Measurements from ENCODE around the gene OLIG1. TPM values are rescaled to one million over a fixed set of nuclear protein-coding genes. Genes with fewer than 3 reads are reported as not detected.

The OLIG1 gene
- total and polyA plus RNA-seq, 2 of the 13 experiments (the other 11 are each of a cell fraction or from before 2014, with no cell fraction given), result not detected

- POLR2A ChIA-PET, result no interaction called here
- FAIRE-seq (no peak), DNase-seq (ENCODE audit: low spot score) (no peak), ATAC-seq (no peak)
- Histone ChIP-seq H3K27ac (ENCODE audit: extremely low read length, insufficient read depth, low read length) (no peak overlapping the region), H3K4me3 (replicated peaks in 1 of 3; ENCODE audit: insufficient read depth in 1 of 3, low read depth in 2 of 3, low read length in 3 of 3) (no peak overlapping the region), H3K9me3 (ENCODE audit: low read length) (no peaks in the 10 kb centered on the region), H3K36me3 (replicated peaks in 1 of 2; ENCODE audit: control insufficient read depth in 1 of 2, insufficient read depth in 2 of 2, low read length in 2 of 2) (no peaks in the 10 kb centered on the region), H3K79me2 (ENCODE audit: insufficient read depth, low read length) (no peaks in the 10 kb centered on the region), H4K20me1 (ENCODE audit: insufficient read depth, low read length) (no peaks in the 10 kb centered on the region), H3K9ac (ENCODE audit: insufficient read depth, low read depth, low read length) (no peak overlapping the region), H3K4me1 (ENCODE audit: insufficient read depth, low read length) (no peaks in the 10 kb centered on the region), H3K4me2 (ENCODE audit: low read depth, low read length) (no peak overlapping the region), H3K27me3 (ENCODE audit: control insufficient read depth in 1 of 2, insufficient read depth in 2 of 2, low read length in 2 of 2) (peaks cover 9 to 59% of the 10 kb centered on the region in 2 experiments; a peak in 4 of 5 replicates), H2AFZ (ENCODE audit: low read length) (no peak overlapping the region)
- intact Hi-C loops (cut with micrococcal nuclease; ENCODE audit: unreplicated experiment) (no loop called here), in situ Hi-C loops (cut with HindIII; ENCODE audit: extremely low pct_ligation_motif_present, low pct_unique_long_range_greater_than_20kb) (no loop called here)
- CTCF ChIA-PET (ENCODE audit: low intra/inter-chr PET ratio, low total read pairs), result no interaction called here
- 11% methylated on average over 13 of the region's 20 CpGs for WGBS (ENCODE audit: low lambda C conversion rate)
- TF ChIP-seq SMAD3 (CRISPR knock-in tag; IDR thresholded peaks at IDR 0.05) (no peak), MIXL1 (CRISPR knock-in tag; IDR thresholded peaks at IDR 0.05) (no peak), ZNF710 (CRISPR knock-in tag; IDR thresholded peaks at IDR 0.05; ENCODE audit: borderline replicate concordance) (no peak), ZNF124 (CRISPR knock-in tag; IDR thresholded peaks at IDR 0.05) (no peak), ZNF646 (CRISPR knock-in tag; IDR thresholded peaks at IDR 0.05) (no peak), FOXK2 (IDR thresholded peaks at IDR 0.05) (no peak), TAF1 (CRISPR knock-in tag; IDR thresholded peaks at IDR 0.05) (no peak), ZNF720 (CRISPR knock-in tag; IDR thresholded peaks at IDR 0.05) (no peak), THAP11 (CRISPR knock-in tag; IDR thresholded peaks at IDR 0.05) (no peak), IKZF4 (CRISPR knock-in tag; IDR thresholded peaks at IDR 0.05; ENCODE audit: borderline replicate concordance, low read depth, not compliant biosample characterization) (no peak)
- TF ChIP-seq, protein P1, sequence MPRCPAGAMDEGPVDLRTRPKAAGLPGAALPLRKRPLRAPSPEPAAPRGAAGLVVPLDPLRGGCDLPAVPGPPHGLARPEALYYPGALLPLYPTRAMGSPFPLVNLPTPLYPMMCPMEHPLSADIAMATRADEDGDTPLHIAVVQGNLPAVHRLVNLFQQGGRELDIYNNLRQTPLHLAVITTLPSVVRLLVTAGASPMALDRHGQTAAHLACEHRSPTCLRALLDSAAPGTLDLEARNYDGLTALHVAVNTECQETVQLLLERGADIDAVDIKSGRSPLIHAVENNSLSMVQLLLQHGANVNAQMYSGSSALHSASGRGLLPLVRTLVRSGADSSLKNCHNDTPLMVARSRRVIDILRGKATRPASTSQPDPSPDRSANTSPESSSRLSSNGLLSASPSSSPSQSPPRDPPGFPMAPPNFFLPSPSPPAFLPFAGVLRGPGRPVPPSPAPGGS (CRISPR knock-in tag; IDR thresholded peaks at IDR 0.05), result no peak
- no TSS peak for BruUV-seq (replicated peaks)
Observed at GRCh38 chr21:33033961-33034413, 36.0 kb upstream of the OLIG1 start.

All from HepG2 (cell line).